ENCODE measurements around the gene PPP1R3C.

Gene PPP1R3C

GRCh38 chr10:91629715-91630549 is 2.9 kb downstream of the PPP1R3C start:
- no peak for DNase-seq

DNA sequence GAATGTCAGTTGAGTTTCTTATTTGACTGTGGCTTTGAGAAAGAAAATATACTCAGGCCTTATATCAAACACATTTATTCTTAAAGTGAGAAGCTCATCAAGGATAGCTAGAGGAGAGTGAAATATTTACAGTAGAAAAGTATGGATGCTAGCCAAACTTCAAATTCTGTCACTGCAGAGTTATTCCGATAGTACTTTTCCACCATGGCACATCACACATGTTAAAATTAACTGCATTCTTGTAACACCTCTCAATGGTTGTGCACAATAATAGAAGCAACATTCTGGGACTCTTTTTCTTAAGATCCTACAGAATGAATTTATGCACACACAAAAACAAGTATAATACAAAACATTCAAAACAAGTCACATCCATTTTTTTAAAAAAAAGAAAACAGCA is 4.5 kb downstream of the PPP1R3C start:
- DNase-seq = no peak

DNA sequence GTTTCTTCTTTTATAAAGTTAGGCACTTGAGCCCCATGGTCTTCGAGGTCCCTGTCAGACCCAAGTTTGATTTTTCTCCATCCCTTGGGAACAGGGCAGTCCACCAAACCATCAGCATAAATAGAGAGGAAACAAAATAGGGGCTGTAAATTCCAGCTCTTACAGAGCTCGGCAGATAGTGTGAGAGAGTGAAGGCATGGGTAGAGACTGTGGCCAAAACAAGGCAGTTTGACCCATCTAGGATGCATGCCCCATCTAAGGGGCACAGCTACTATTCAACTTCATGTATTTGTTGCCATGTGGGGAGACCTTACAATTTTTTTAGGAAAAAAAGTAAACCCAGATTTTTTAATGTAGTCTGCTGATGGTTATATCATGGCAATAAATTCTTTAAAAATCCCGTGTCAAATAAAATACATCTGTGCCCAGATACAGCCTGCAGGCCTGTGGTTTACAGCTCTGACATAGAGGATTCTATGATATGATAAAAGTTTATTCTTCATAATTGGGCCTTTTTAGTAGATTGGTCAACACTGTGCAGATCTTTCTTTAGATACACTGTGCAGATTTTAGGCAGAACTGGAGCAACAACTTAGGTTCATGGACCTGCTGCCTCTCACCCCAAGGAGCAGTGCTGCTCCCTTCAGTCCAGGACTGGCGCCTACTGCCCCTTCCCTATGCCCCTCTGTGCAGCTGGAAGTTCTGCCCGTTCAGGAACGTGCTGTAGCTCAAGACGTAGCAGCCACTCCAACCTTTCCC is 5.3 kb downstream of the PPP1R3C start:
- no peak for DNase-seq

- no peak for DNase-seq
Observed at GRCh38 chr10:91626936-91627335, 5.9 kb downstream of the PPP1R3C start.

- no peak for DNase-seq
Observed at GRCh38 chr10:91624633-91625032, 8.2 kb downstream of the PPP1R3C start.

- DNase-seq = no peak
Observed at GRCh38 chr10:91622601-91623000, 10.3 kb downstream of the PPP1R3C start.

DNA sequence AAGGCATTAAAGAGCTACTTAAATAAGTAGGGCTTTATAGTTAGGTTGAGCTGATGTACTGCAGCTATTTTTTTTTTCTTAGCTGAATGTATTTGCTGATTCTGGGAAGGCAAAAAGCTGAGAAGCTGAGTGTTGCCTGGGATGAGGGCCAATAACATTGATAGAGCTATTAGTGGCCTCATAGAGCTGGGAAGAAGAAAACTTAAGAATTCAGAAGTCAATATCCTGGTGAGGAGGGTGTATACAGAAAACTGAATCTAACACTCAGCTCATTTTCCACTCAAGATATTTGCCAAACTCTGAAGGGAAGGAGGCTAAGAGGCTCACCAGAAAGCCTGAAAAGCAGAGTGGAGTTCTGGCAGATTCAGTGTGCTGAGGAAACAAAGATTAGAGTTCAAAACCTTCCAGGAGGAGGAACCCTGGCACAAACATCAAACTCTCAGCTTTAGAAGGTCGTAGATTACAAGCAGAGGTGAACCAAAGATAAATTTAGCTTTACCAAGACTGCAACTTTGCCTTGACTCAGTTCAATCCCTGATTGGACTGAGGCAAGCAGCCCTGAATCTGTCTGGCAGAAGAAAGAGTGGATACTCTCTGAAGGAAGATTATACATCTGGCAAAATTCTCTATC is 11.3 kb downstream of the PPP1R3C start:
- no peak for DNase-seq

DNA sequence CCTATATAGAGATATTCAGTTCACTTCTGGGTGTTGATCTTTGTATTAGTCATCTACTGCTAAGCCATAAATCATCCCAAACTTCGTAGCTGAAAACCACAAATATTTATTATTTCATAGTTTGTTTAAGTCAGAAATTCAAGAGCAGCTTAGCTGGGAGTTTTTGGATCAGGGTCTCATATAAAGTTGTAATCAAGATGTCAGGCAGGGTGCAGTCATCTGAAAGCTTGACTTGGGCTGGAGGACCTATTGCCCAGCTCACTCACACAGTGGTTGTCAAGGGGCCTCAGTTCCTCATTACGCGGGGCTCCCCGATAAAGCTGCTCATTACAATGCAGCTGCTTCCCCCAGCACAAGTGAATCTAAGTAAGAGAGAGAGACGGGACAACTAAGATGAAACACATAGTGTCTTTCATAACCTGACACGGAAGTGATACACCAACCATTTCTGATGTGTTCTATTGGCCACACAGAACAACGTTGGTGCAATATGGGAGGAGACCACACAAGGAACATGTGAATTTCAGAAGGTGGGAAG is 15.7 kb downstream of the PPP1R3C start:
- no peak for DNase-seq

DNA sequence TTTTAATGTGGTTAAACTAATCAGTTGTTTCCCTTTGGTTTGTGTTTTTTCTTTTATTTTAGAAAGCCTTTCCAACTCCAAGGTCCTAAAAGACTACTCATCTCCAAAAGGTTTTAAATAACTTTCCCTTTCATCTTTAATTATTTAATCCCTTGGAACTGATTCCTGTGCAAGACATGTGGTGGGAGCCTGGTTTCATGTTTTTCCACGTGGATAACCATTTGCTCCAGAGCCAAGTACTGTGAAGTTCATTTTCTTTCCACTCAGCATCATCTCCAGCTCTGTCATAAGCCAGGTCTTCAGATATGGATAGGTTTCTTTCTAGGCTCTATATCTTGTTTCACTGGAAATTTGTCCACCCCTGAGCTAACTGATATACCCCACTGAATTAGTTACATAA is 16.7 kb downstream of the PPP1R3C start:
- DNase-seq = no peak

DNA sequence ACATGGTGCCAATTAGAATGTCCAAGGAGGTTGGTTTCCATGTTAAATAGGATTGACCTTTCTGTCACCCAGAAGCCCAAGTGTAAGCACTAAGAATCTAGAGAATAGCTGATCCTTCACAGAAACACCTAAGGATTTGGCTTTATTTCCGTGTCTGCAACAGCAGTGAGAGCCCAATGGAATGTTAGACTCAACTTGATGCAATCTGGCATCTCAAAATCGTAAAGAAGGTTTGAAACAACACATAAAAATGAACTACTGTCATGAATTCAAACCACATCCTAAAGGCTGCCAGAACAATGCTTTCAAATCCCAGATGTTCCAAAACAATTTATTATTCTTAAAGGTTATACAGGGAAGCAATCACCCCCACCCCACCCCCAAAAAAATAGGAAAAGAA is 18.6 kb downstream of the PPP1R3C start:
- DNase-seq = no peak

GRCh38 chr10:91613411-91614187 is 19.3 kb downstream of the PPP1R3C start:
- peak in 1 of 3 experiments; percentile 21 for DNase-seq

- DNase-seq = no peak
Observed at GRCh38 chr10:91610919-91611318, 22.0 kb downstream of the PPP1R3C start.

- no peak for DNase-seq
Observed at GRCh38 chr10:91610444-91610843, 22.4 kb downstream of the PPP1R3C start.

DNA sequence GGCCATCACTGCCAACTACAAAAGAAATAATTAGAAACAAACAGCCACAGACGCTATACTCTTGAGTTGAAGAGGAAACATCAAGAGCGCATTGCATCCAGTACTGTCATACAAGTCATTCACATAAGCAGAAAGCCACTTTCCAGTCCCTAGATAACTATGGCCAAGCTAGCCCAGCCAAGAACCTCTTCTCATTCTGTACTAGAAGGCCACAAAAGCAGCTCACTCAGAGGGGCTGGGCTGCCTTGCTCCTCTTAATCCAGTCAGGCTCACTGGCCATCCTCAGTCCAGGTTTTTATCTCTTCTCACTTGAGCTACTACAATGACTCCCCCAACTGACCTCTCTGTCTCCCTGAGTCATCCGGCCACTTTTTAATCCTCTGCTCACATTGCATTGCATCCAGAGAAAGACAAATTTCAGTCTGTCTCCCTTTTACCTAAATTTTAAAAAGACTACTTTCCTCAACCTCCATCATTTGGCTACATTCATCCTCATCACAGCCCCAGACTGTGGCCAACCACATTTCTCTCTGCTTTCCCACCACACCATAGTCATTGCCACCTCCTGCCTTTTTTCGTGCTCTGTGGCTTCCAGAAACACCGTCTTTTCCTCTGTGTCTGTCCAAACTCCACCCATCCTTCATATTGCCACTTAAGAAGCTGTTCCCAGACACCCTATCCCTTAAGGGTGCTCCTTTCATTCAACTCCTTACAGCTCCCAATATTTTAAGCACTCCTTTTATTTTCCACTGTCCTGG is 25.0 kb downstream of the PPP1R3C start:
- no peak for DNase-seq

DNA sequence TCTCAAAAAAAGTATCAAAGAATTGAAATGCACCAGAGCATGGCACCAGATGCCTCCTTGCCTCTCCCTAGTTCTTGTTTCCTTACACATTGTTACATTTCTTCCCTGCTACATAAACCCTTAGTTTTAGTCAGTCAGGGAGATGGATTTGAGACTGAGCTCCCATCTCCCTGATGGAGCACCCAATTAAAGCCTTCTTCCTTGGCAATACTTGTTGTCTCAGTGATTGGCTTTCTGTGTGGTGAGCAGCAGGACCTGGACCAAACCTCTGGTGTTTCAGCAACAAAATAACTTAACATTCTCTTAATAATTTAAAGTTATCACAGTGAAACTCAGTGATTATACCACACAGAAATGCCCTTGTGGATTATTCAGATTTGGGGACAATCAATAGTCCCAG is 26.9 kb downstream of the PPP1R3C start:
- no peak for DNase-seq

- DNase-seq = no peak
Observed at GRCh38 chr10:91604553-91605534, 28.0 kb downstream of the PPP1R3C start.

DNA sequence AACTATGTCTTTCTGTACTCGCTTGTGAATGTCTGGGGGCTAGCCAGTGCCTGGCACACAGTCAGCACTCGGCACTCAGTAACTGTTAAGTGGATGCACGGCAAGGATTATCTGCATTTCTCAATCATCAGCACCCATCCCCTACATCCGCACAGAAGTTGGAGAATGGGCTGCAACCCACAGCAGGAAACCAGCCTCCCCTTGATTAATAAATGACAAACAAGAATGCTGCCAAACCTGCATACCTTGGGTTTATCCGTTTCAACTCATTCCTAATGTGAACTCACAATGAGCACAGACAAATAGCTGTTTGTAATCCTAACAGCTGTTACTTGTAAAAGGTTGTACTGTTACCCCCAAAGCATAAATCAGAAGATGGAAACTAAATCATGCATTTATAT is 28.9 kb downstream of the PPP1R3C start:
- DNase-seq = no peak

GRCh38 chr10:91602868-91603568 is 29.9 kb downstream of the PPP1R3C start:
- no peak for DNase-seq

DNA sequence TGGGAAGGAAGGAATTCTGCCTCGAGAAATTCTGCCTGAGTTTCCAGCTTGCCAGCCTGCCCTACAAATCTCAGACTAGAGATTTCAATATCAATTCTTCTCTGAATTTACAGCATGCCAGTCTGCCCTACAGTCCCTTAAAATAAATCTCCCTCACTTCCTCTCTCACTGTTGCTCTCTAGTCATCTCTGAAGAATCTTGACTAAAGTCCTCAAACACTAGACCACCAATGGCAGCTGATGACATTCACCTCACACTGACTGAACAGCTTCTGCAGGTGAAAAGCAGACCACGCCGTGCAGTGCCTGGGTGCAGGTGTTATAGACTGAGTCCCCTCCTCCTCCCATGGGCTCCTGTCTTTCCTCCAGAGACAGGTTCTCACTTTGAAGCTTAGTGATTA is 30.4 kb downstream of the PPP1R3C start:
- DNase-seq = no peak

DNA sequence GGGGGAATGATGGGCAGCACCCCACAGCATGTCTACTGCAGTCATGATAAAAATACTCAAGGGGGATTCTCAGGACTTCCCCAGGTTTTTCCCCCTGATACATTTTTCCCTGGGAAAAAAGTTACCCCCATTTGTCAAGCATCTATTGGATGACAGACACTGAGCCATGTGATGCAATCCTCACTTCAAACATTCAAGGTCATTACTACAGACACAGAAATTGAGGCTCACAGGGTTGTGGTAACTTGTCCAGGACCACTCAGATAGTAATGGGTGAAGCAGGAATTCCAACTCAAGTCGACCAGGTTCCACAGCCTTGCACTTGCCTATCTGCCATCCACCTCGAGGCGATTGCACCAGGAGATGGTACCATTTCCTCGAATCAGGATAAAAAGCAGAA is 31.7 kb downstream of the PPP1R3C start:
- DNase-seq = no peak

Measured in NCI-H1417 (cell line).